Measurements from ENCODE around the gene ZBTB49.

DNA sequence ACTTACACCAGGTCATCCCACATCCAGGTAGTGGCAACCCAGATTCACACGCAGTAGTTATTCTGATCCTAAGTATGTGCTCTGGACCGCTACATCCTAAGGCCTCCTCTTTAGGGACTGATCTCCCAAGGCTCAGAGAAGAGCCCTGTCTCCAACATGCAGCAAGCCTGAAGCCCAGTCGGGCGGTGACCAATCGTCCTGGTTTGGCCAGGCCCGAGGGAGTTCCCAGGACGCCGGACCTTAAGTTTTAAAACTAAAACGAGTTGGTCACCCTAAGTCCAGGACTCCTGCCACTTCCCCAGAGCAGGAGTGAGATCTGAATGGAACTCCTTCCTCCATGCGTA lies 482 bp upstream of the ZBTB49 start:
- TF ChIP-seq POLR2A (IDR thresholded peaks at IDR 0.05) (no peak), POLR2AphosphoS5 (IDR thresholded peaks at IDR 0.05) (no peak), CTCF (IDR thresholded peaks at IDR 0.05) (no peak), EP300 (IDR thresholded peaks at IDR 0.05) (no peak)

Data from upper lobe of left lung (tissue), 4 donors.